GM21515 (cell line): ENCODE measurements around the gene NSD2.

Source experiments
- ATAC-seq: cut with Tn5 transposase; IDR thresholded peaks from one replicate; pipeline ENCODE4 v1.9.1; 2021; ENCODE audit not compliant: unreplicated experiment

Gene NSD2

GRCh38 chr4:1863297-1864033 is 7.7 kb upstream of the NSD2 start:
- no peak for ATAC-seq

- no peak for ATAC-seq
Observed at GRCh38 chr4:1864076-1865008, 6.9 kb upstream of the NSD2 start.

- no peak for ATAC-seq
Observed at GRCh38 chr4:1866189-1866661, 5.0 kb upstream of the NSD2 start.

GRCh38 chr4:1868293-1868692 is 2.9 kb upstream of the NSD2 start:
- no peak for ATAC-seq

DNA sequence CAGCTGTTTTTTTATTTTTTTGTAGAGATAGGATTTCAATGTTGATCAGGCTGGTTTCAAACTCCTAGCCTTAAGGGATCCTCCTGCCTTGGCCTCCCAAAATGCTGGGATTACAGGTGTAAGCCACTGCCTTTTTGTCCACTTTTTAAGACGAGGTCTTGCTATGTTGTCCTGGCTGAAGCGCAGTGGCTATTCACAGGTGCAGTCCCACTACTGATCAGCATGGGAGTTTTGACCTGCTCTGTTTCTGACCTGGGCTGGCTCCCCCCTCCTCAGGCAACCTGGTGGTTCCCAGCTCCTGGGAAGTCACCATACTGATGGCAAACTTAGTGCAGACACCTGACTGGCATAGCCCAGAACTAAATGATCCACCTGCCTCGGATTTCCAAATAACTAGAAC is 2.3 kb upstream of the NSD2 start:
- ATAC-seq = no peak

- ATAC-seq = peak; percentile 2
Observed at GRCh38 chr4:1869530-1870327, 1.5 kb upstream of the NSD2 start.

GRCh38 chr4:1870328-1870577 is 940 bp upstream of the NSD2 start:
- ATAC-seq = peak; percentile 50

- ATAC-seq = peak; percentile 4
Observed at GRCh38 chr4:1871471-1872021, 353 bp downstream of the NSD2 start.

DNA sequence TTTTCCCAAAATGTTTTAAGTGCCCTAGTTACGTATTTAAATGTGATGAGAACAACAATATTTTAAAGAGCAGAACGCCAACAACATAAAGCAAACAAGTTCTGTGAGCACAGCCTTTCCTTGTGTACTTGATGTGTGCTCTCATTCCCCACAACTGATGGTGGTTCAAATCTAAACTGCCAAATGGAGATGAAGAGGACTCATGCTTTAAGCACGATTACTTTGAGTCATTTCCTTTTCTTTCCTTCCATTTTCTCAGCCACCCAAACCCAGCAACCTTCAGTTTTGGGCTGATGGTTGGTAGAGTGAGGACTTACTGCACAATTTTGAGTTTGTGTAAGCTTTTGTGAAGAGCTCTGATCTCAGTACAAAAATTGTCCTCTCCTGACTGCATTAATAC is 1.7 kb downstream of the NSD2 start:
- no peak for ATAC-seq

DNA sequence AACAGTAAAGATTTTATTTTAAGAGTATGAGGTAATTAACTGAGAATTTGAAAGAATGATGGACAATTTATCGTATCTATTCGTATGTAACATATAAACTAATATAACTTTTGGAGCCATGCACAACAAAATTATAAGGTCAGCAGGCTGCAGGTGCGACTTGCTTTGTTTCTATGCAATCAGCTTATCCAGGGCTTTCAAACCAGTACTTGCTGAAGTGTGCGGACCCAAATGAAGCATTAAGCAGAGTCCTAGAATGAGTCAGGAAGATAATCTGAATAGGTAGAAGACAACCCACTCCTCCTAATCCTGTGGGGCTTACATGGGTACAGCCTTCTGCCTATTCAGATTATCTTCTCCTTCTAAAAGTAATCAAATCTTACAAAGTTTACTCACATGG is 2.1 kb downstream of the NSD2 start:
- ATAC-seq = no peak

DNA sequence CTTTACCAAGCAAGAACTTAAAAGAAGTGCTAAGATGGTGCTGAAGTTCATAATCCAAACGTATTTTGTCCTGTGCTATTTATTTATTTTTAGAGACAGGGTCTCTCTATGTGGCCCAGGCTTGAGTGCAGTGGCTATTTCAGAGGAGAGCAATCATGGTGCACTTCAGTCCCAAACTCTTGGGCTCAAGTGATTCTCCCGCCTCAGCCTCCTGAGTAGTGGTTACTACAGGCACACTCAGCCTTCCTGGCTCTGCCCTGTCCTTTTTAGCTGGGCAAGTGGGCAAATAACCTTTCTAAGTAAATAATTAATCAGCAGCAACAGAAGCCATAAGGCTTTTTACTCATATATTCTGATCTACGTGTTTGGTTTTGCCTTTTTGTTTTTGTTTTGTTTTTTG is 2.6 kb downstream of the NSD2 start:
- no peak for ATAC-seq

- no peak for ATAC-seq
Observed at GRCh38 chr4:1874201-1874600, 3.0 kb downstream of the NSD2 start.

- no peak for ATAC-seq
Observed at GRCh38 chr4:1879485-1879884, 8.3 kb downstream of the NSD2 start.

DNA sequence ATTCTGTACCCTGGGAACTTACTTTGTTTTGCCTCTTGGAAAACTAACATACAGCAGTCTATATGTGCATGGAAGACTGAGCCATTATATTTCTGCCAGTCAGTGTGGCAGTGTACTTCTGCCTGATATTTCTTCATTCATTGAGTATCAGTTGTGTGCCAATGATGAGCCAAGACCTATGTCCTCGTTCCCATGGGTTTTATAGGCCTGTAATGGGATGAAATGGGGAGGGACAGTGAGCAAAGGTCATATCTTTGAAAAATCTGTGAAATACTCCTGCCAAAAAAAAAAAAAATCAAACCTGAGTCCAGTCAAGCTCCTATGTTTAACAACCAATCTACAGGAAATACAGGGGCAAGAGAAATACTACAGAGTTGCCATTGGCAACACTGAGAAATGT is 9.1 kb downstream of the NSD2 start:
- no peak for ATAC-seq

DNA sequence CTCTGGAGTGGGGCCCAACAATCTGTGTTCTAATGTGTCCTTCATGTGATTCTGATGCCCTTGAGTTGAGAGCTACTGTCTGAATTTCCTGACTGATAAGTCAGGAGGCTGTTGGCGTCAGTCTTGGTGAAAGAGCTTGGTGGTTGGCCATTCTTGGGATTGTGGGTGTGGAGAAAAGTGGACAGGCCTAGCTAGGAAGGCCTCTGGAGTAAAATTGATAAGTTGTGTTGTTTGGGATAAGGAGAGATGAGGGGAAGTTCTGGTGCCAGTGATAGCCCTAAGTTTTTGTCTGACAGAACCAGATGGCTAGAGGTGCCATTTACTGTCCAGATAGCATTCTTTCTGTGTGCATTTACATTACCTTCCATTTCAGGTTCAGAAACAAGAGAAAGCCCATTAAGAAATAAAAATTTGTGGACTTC is 11.7 kb downstream of the NSD2 start:
- no peak for ATAC-seq

DNA sequence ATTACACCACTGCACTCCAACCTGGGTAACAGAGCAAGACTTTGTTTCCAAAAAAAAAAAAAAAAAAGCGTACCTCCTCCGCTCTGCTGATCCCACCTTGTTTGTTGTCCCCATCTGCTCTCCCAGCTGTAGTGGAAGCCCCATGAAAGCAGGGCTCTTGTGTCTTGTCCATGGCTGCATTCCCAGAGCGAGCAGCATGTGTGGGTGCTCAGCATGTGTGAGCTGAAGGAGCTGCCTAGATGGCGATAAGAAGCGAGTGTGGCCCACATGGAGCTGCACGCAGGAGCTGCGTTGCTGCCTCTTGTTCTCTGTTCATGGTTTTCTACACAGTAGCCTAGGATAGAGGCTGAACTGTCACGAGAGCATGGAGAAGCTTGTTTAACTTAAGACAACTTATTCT is 12.4 kb downstream of the NSD2 start:
- no peak for ATAC-seq

DNA sequence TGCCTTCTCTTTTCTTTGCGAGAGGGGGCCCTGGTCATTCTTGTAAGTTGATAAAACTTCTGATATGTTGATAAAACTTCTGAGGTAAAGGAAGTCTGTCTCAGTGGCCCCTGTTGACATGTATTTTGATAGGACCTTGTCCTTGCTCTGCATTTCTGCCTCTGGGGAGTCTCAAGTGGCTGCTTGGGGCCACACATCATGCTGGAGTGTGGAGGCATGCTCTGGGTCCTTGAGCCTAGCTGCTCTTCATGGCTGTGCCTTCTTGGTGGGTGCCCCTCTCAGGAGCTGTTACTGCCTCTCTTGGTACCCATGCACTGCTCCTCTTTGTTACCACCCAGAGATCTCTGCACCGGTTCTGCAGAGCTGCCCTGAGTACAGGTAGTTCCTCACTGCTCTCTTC is 14.2 kb downstream of the NSD2 start:
- no peak for ATAC-seq

DNA sequence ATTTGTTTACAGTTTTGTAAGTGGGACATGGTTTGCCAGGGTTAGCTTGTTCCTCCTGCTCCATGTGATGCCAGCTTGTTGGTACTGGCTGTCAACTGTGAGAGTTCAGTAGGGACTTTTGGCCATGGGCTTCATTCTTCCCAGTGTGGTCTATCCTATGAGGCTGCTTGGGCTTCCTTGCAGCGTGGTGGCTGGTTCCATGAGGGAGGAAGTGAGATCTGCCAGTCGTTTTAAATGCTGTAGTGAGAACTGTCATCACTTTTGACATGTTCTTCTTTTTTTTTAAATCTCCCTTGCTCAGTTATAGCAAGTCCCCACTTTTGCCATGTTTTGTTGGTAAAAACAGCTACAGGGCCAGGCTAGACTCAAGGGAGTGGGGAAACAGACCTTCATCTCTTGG is 15.9 kb downstream of the NSD2 start:
- no peak for ATAC-seq

DNA sequence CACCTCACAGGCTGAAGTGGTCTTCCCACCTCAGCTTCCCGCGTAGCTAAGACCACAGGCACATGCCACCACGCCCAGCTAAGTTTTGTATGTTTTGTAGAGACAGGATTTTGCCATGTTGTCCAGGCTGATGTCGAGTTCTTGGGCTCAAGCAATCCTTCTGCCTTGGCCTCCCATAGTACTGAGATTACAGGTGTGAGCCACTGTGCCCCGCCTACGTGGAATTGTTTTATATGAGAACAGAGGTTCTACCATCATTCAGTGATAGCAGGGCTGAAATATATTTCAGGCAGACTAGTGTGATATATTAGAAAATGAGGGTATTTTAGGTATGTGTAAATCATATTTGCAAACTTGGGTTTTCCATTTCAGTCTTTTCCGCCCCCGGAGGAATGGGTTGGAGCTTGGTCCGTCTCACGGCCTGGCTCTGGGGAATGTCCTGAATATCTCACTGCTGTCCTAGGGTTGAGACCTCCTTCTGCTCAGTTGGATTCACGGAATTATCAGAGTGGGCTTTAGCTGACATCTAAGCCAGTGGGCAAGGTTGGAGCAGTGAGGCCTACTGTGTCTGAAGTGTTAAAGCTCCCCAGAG is 19.9 kb downstream of the NSD2 start:
- ATAC-seq = no peak

DNA sequence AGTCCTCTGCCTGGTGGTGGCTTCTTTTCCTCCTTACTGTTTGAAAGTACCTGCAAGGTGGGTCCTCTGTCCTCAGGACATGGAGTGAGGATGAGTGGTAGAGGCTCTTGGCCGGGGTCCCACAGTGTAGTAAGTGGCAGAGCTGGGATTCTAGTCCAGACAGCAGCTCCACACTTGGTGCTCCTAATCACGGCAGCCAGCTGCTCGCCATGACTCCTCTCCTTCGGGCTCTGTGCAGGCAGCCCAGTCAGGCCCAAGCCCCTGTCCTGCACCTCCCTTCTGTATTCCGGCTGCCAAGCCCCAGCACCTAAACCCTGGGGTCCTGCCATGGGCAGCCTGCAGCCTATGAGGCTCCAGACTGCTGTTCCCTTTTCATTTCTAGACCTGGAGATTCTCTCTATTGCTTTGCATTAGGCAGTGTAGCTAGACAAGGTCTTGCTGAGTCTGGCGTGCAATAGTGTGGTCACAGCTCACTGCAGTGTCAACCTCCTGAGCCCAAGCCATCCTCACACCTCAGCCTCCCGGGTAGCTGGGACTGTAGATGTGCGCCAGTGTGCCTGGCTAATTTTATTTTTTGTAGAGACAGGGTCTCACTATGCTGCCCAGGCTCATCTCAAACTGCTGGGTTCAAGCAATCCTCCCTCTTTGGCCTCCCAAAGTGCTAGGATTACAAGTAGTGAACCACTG is 24.9 kb downstream of the NSD2 start:
- ATAC-seq = no peak

DNA sequence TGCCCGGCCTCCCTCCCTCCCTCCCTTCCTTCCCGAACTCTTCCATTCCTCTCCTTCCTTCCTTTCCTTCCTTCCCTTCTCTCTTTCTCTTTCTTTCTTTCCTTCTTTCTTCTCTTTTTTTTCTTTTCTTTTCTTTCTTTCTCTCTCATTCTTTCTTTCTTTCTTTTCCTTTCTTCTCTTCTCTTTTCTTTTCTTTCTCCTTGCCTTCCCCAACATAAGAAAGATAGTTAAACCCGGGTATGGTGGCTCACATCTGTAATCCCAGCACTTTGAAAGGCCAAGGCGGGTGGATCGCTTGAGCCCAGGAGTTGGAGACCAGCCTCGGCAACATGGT is 25.4 kb downstream of the NSD2 start:
- no peak for ATAC-seq
